HG03045 (cell line): ENCODE results near the gene CT55.
"Not testable (repeated sequence)": the region's sequence is repeated elsewhere in the genome, so short reads cannot be mapped to it uniquely, and the experiment has no call there.

Experiments
- ATAC-seq: cut with Tn5 transposase; IDR thresholded peaks from one replicate; pipeline ENCODE4 v1.9.1; 2021; ENCODE audit warnings: mild to moderate bottlenecking, moderate library complexity; ENCODE audit not compliant: unreplicated experiment

Gene CT55, protein sequence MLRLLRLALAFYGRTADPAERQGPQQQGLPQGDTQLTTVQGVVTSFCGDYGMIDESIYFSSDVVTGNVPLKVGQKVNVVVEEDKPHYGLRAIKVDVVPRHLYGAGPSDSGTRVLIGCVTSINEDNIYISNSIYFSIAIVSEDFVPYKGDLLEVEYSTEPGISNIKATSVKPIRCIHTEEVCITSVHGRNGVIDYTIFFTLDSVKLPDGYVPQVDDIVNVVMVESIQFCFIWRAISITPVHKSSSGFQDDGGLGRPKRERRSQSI

DNA sequence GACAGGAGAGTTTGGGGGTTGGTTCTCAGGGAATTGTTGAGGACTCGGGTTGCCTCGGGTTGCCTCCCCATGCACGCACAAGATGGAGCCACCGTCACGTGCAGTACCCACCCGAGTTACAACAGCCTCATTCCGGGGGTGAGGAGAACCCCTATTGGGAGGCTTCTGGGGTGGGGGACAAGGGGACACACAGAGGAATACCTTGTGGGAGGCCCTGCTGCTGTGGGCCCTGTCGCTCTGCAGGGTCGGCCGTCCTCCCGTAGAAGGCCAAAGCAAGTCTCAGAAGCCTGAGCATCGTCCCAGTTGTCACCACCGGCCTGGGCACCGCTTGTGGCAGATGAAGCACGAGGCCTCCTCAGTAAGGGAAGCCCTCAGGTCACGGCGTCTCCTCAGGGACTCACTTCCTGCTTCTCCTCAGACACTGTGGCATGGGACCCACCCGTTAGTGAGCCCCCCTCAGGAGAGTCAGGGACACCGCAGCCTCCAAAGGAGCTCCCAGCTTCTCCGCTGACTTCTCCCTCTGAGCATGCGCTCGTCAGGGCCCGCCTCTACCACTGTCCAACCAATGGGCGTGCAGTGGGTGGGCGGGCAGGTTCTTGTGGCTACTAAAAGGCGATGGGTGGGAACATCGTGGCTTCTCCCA lies at the start of gene CT55:
Gene CT55, minus strand, starts transcription at position 522 of the 643 bp plus-strand sequence. Its CDS starts 227 bp downstream, at position 295.
- ATAC-seq, result no peak

DNA sequence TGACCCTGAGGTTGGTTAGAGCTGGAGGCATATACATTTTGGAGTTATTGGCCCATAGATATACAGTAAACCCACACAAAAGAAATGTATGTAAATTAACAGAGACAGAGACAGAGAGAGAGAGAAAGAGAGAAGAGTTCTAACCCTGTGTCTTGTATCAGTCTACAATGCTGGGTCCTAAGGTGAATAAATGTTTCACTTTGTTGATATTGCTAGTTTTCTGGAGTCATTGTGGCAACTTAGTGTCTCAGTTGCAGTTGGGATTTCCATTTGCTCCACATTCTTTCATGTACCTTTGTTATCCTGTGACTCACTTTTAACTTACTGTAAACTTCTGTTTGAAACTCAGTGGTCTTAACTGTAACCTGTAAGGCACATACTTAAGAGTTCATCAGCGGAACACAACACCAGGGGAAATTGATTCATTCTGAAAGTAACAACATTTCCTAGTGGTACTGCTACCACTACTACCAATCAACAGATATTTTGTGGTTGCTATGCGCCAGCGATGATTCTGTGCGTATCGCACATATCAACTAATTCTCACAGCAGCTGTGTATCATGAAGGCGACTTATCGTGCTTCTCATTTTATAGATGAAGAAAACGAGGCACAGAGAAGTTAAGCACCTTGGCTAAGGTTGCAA lies 42.1 kb upstream of the CT55 start:
- no peak for ATAC-seq

DNA sequence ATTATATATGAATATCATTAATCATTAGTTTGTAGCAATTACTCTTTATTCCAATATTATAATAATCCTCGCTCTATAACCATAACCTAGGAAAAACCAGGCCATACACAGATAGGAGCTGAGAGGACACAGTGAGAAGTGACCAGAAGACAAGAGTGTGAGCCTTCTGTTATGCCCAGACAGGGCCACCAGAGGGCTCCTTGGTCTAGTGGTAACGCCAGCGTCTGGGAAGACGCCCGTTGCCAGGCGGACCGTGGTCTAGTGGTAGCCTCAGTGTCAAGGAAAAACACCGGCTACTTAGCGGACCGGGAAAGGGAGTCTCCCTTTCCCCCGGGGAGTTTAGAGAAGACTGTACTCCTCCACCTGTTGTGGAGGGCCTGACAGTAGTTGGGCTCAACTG lies 35.2 kb upstream of the CT55 start:
- not testable (repeated sequence) for ATAC-seq

DNA sequence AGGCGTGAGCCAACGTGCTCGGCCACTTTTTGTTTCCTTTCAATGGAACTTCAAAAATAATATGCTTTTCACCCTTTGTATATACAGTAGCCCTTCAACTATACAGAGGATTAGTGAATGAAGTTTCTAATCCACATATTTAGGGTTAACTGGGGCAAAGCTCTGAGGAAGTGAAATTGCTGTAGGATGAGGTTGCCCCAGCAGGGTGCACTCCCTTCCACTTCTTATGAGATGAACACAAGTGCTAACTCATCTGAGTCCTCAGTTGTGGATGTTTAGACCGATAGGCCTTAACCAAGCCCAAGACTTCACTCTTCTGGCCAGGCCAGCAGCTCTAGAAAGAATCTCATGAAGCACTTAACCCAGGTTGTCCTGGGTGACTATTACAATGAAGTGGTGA lies 29.1 kb upstream of the CT55 start:
- ATAC-seq, result no peak

DNA sequence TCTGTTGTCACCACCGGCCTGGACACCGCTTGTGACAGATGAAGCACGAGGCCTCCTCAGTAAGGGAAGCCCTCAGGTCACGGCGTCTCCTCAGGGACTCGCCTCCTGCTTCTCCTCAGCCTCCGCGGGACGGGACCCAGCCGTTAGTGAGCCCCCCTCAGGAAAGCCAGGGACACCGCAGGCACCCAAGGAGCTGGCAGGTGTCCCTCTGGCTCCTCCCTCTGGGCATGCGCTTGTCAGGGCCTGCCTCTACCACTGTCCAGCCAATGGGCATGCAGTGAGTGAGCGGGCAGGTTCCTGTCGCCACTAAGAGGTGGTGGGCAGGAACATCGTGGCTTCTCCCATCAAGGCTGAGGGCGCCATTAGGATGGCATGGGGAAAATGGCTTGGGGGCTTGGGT lies 23.5 kb upstream of the CT55 start:
- no peak for ATAC-seq

DNA sequence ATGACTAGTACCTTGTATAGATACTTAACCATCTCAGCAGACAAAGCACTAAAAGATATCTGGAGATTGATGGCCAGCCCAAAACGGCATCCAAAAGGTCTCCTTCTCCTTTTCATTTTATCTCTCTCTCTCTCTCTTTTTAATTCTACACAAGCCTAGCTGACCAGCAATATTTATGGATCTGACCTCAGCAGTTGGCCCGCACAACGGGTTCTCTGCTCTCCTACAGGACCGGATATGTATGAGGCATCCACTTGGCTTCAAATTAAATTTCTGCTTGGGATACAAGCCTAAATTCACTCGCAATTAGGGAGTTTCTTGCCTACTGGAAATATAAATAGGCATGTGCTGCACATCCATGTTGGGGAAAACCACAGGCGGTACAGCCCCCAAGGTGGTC lies 22.5 kb upstream of the CT55 start:
- ATAC-seq, result no peak

DNA sequence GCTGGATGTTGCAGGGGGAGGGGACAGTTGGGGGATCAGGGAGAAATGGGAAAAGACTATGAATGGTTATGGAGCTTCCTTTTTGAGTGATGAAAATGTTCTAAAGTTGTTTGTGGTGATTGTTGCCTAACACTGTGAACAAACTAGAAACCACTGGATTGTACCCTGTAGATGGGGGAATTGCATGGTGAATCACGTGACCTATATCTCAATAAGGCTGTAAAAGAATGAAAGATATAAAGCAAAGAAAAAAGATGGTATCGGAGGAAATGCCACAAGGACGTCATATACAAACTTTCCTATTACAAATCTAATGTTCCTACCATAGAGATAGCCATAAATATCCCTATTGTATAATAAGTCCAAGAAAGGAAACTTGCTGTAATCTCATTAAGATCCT lies 20.6 kb upstream of the CT55 start:
- no peak for ATAC-seq

DNA sequence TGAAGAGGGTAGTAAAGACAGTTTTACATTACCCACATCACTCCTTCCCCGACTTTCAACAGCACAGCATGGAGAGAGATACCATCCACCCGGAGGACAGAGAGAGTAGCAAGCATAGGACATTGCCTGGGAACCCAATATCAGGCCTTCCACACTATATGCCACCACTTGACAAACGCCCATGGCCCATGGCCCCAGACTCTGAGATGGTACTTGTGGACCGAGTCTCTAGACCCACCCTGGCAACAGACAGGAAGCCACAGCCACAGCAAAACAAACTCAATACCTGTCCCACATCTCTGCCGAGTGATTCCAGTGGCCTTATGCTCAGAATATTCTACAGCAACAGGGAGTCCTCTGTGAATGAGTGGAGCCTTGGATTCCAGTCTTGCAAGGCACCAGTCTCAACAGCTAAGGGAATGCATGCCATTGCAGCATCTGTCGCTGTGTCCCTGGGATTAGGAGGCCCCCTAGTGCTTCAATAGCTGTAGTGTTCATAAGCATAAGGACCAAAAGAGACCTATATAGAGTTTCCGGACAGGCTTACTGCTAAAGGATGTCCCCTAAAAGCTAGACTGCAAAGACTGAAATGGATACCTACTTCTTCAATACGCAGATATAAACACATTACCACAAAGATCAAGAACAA lies 14.7 kb upstream of the CT55 start:
- ATAC-seq, result no peak

DNA sequence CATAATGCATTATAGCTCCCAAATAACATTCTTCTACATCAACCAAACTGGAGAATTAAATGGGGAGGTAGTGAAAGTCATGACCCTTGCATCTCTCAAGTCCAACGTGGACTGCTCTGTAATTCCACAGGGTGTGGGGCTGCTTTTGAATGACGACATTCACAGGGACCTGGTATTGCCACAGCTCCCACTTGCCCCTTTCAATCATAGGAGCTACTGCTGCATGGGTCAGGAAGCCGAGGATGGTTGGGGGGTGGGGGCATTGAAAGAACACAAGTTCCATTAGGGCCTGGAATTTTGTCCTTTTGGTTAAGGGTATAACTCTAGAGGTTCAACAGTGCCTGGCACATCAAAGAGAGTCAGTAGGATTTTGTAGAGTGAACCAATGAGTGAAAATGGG lies 7.4 kb upstream of the CT55 start:
- ATAC-seq, result no peak

DNA sequence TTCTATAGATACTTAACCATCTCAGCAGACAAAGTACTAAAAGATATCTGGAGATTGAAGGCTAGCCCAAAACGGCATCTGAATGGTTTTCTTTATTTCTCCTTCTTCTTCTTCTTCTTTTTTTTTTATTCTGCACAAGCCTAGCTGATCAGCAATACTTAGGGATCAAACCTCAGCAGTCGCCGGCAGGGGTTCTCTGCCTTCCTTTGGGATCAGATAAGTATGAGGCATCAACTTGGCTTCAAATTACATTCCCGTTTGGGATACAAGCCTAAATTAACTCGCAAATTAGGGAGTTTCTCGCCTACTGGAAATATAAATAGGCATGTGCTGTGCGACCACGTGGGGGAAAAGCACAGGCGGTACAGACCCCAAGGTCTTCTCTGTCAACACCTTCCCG lies 730 bp downstream of the CT55 start:
- ATAC-seq, result no peak

DNA sequence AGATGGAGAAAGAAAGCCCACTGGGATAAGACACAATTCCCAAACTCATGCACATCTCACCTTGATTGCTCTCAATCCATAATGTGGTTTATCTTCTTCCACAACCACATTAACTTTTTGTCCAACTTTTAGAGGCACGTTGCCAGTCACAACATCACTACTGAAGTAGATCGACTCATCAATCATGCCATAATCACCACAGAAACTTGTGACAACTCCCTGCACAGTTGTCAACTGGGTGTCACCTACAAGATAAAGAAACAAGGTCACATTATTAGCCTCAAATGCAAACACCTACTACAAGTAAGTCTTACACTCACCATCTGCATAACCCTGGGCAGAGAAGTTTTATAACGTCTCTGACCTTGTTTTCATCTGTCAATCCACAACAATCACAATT lies 1.7 kb downstream of the CT55 start:
- not testable (repeated sequence) for ATAC-seq

DNA sequence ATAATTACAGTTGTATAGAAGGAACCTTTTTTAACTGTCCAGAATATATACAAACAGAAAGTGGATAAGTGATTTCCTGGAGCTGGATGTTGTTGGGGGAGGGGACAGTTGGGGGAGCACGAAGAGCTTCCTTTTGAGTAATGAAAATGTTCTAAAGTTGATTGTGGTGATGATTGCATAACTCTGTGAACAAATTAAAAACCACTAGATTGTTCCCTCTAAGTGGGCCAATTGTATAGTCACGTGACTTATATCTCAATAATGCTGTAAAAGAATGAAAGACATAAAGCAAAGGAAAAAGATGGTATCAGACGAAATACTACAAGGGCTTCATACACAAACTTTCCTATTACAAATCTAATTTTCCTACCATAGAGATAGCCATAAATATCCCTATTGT lies 2.7 kb downstream of the CT55 start:
- no peak for ATAC-seq

DNA sequence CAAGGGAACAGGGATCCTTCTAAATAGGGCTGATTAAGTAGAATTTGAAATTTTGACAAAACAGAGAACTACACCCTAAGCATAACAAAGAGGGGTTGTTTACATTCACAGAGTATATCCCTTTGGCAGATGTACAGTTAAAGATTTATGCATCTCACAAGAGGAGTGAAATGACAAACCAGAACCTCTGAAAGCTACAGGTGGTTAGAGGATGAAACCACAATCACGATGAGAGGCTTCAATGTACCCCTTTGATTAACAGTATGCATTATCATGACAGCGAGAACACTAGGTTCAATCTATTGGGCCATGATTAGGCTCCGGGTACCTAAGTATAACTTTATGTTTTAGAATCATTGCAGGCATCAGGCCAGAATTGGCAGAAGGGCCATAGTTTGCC lies 16.5 kb downstream of the CT55 start:
- not testable (repeated sequence) for ATAC-seq

DNA sequence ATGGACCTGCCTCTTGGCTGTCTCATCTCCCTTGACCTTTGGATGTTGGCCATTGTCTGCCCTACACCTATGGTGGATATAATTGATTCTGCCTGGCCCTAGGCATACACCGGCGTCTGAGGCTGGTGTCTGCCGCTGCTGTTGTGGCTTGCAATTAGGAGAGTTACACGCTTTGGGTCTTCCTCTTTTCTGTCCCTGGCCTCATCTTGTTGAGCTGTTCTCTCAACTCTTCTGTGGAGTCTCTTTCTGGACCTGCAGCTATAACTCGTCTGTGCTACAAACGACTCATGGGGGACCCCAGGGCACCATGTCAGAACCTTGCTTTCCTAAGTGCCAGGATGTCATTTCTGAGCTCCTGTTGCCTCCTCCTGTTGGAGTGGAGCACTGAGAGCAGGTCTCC lies 45.1 kb downstream of the CT55 start:
- not testable (repeated sequence) for ATAC-seq

DNA sequence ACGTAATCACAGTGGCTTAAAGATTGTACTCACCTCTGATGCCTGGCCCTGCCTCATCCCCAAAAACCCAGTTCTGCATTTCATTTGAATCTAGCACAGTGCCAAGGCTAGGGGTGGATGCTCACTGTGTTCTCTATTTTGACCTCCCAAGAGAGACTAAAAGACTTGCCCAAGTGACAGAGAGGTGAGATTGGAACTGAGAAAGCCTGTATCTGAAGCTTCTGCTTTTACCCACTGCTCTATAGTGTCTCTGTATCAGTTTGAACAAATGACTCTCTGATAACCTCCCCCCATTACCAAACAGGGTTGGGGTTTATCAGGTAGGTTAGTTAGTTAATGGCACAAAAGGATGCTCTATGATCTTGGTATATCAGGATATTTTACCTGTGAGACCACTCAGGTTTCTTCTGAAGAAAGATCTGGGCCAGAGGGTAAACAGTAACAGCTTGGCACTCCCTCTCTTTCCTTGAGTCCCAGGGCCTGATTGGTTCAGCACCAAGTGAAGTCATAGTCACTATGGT lies 51.1 kb downstream of the CT55 start, which contains the start of gene ETDB:
Gene ETDB, minus strand, starts transcription at position 471 of the 521 bp plus-strand sequence. CDS start 1,265 bp downstream, outside the sequence.
- ATAC-seq, result not testable (repeated sequence)

DNA sequence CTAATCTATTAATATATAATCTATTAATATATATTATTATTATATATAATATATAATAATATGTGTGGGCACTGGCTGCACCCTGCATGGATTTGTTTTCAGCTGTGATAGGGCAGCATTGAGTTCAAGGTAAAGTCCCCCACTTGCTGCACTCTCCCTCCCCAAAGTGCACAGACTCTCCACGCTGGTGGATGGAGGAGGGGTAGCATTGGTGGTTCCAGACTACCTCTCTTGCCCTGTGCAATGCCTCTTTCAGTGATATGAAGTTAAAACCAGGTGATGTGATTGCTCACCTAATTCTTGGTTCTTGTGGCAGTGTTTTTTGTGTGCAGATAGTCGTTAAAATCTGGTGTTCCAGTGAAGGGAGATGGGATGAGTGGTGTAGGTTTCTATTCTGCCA lies 55.1 kb downstream of the CT55 start:
- not testable (repeated sequence) for ATAC-seq

DNA sequence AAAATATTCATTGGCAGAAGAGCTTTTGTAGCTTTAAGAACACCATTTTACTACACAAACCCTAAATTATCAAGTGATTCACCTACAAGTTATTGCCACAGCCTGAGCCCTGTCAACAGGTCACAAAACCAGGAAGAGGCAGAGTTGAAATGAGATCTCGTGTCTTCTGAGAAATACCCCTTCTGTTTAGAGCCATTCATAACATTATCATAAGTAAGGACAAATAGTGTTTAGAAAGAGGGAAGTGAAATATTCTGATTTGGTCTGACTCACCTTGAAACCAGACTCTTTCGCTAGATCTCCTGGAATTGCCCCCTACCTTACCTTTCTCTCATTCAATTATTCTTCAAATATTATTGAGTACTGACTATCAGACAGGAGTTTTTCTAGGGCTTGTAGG lies 56.8 kb downstream of the CT55 start:
- peak; percentile 93 for ATAC-seq

DNA sequence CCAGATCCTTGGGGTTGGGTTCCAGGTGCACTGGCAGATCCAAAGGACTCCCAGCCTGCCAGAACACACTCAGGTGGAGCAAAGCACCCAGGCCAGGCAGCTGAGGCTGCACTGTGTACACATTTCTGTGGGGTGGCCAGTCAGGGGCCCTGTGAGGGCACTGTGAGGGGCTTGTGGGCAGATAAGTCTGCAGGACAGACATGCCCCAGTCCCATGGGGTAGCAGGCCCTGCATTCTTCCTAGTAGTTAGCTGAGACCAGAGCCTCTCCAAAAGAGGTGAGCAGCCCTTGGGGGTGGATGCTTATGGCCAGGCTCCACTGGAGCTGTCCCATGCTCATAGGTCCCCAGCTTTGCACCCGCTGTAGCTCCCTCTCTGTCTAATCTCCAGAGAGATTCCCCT lies 58.5 kb downstream of the CT55 start:
- no peak for ATAC-seq

DNA sequence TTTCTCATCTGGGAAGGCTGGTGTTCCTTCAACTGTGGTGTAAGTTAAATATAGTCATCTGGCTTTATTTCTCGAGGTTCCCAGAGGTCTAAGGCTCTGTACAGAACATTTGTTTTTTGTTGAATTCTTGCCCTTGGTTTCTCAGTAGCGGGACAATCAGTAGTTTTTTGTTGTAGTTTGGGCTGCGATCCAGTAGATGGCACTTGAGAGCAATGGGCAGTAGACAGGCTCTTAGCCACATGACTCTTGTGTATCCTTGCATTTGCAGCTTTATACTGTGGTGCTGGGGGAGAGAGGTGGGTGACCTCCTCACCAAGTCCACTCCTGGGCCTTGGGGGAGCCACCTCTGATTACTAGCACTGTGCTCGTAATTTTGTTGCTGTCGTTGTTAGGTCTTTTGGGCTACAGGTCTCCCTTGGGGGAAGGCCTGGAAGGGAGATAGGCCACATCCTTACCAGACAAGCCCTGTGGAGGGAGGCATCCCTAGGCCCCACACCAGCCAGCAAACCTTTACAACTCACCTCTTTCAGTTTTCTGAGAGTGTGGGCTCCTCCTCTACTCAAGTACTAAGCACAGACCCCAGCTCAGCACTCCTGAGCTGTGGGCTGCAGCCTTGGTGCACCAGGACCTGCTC lies 59.0 kb downstream of the CT55 start:
- ATAC-seq, result no peak

DNA sequence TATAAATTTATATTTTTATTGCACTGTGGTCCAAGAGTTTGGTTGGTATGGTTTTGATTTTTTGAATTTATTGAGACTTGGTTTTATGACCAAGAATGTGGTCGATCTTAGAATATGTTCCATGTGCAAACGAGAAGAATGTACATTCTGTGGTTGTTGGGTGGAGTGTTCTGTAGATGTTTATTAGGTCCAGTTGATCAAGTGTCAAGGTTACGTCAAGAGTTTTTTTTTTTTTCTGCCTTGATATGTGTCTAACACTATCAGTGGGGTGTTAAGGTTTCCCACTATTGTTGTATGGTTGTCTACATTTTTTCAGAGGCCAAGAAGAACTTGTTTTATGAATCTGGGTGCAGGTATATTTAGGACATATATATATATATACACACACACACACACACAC lies 61.6 kb downstream of the CT55 start:
- no peak for ATAC-seq
